GM21737 (cell line): ENCODE results near the gene C17orf67.
"Not testable (repeated sequence)": the region's sequence is repeated elsewhere in the genome, so short reads cannot be mapped to it uniquely, and the experiment has no call there.

ENCODE experiments used
- ATAC-seq: cut with Tn5 transposase; IDR thresholded peaks from one replicate; pipeline ENCODE4 v1.9.1; 2021; ENCODE audit warnings: mild to moderate bottlenecking, moderate library complexity; ENCODE audit not compliant: unreplicated experiment

Gene C17orf67

DNA sequence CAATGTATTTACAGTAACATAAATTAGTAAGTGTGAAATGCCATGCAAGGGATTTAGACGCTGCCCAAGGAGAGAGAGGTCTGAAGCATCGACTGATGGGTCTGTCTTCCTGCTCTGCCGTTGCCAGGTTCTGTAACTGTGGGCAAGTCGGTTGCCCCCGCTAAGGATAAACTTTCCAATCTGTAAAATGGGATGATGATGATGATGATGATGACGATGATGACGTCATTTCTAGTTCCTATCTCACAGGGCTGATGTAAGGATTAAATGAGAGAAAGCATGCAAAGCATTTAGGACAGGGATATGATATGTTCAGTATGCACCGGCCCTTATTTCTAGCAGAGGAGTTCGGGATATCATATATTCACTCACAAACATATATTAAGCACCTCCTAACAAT, 54.8 kb downstream of the C17orf67 start:
- ATAC-seq = no peak

DNA sequence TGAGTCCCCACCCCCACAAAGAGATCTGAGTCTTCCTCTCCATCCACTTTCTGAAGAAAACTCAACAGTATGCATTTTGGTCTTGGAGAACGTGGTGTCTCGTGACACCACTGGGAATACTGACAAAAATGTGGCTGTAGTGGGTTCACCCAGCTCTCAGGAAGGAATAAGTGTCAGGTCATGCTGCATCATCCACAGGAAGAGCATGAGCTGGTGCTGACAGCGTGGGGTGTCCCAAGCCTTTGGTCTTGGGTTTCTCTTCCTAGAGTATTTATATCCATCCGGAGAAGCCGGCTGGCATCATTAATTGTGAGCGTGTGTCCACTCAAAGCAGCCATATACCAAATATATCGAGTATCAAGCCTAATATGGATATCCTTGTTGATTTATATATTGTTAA, 55.9 kb downstream of the C17orf67 start:
- ATAC-seq = no peak

DNA sequence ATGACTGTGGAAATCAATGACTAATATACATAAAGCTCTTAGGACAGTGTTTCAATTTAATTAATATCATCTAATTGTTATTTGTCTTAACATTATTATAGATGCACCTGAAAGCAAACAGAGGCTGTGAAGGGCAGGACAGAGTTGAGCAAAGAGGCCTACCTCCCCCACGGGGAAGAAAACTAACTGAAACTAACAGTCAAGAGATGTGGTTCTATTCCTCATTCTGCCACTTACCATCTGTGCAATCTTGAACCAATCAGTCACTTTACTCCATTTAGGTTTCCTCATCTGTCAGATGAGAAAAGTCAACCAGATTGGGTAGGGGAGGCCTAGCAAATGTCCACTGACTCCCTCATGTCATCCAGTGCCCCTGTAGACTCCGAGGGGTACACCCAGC, 59.1 kb downstream of the C17orf67 start:
- ATAC-seq = no peak

DNA sequence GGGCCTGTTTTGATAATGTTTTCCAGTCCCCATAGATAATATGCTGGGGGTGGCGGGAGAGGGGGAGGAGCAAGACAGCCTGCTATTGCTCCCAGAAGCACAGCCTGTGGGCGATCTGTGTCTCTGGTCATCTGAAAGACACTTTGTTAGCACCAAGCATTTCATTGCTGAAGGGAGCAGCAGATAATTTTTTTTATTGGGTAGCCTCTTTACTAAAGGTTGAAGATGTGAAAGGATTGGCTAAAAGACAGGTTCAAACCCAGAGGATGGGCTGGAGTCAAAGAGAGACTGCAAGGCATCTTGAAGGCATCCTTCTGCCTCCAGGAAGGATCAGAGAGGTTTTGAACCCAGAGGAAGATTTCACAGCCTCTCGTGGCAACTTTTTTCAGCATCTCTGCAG, 60.6 kb downstream of the C17orf67 start:
- no peak for ATAC-seq

DNA sequence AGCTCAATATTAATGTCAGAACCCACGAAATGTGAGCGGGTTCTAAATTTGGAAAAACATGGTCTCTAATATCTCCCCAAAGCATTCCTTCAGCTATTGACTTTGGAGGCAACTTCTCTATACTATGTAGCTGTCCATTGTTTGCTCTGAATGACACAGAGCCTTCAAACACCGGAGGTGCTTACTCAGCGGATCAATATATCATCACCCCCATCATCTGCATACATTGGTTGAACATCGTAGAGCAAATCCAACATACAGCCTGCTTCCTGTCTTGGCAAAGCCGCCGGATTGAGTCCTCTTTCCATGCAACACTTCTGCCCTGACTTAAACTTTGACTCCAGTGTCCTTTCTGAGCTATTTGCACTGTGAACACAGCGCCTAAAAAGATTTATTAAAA, 61.3 kb downstream of the C17orf67 start:
- ATAC-seq = no peak

DNA sequence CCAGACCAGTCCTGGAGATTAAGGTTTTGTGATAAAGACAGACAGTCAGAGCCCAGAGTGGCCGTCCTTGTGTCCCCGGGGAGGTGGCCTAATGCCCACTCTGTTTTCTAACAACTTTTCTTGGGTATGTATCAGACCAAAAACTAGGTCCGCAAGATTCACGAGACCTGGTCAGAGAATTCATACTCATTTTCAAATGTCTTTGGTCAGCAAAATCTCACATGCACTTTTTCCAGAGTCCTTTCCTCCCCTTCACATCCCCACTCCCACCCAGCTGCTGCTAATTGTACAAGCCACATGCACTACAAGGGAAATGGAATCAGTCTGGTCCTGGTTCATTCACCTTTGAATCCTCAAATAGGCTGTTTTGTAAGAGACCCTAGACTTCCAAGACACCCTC, 61.7 kb downstream of the C17orf67 start:
- no peak for ATAC-seq

DNA sequence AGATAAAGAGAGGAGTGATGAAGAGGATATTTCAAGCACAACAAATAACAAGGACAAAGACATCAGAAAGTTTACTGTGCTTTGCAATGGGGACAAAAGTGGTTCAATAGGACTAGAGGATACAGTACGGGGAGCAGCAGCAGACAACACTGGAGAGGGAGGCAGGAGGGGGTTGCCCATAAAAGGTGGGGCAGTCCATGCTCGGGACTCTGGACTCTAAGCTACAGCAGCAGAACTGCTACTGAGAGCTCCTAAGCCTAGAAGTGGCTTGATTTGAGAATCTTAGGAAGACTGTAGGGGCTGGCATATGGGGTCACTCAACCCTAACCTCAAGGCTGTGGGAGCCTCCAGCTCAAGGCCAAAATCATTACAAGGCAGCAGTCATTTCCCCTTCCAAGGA, 62.2 kb downstream of the C17orf67 start:
- no peak for ATAC-seq

DNA sequence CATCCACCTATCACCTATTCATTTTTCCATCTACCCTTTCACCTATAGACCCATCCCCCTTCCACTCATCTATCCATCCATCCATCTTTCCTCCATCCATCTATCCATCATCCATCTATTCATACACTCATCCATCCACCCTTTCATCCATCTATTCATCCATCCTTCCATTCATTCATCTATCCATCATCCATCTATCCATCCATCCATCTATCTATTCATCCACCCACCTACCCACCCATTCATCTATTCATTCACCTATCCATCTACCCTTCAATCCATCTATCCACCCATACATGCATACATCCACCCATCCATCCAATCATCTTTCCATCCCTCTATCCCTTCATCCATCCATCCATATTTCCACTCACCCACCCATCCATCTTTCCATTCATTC, 63.3 kb downstream of the C17orf67 start:
- ATAC-seq = no peak

DNA sequence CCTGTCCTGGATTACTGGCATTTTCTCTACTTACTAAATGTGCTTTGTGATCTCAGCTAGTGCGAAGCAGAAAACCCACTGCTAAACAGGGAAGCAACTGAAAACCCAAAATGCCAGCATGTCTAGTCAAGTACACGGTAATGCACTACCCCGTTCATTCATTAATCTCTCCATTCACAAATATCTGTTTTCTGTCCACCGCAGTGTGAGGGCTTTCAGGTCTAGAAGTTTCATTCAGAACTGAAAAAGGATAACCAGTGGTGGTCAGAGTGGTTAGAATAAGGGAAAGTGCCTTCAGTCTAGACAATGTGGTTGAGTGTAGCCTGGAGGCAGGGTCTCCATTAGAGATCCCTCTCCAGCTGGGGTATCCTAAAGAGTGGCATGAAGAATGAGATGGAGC, 68.3 kb downstream of the C17orf67 start:
- ATAC-seq = no peak

DNA sequence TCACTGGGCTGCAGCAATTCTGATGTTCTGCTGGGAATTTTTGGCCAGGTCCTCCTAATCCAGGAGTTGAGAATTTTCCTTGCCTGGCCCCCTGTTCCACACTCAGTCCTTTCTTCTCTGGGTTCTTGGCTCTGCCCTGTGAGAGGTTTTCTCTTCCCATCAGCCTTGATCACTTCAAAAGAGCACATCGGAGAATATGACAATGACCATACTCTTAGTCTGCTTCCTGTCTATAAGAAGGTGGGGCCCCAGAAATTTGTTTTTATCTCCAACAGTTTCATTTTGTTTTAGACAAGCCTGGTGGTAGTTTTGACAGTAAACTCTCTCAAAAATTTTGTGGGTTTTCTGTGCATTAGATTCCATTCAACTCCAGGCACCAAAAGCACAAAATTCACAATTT, 70.7 kb downstream of the C17orf67 start:
- ATAC-seq = no peak

DNA sequence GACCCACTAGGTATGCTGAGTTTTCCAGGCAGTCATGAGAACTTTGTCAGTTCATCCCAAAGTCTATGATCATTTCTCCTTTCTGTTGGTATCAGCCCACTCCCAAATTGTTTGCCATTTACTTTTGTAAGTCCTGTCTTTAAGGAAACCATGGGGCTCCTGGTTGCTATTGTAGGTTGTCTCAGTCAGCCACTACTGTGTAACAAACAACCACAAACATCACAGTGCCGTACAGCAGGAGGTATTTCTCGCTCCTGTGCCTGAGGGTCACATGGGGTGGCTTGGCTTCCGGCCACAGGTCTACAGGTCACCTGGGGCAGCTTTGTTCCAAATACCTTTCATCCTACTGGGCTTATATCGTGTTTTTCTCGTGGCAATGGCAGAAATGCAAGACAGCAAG, 71.6 kb downstream of the C17orf67 start:
- ATAC-seq = no peak

DNA sequence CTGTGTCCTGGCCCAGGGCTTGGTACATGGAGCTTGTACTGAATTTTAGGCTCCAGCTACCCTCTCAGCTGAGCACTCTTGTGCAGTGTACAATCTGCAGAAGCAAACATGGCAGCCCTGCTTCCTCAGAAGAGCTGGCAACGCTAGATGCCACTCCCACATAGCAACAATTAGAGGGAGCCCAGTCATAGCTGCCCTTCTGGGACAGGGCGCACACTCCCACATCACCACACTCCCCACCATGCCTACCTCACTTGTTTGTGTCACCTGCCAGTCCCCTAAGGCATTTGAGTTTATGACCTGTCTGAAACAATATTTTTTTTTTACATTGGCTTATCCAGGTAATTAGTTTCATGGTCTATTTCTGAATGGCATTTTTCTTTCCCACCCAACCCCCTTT, 72.3 kb downstream of the C17orf67 start:
- no peak for ATAC-seq

DNA sequence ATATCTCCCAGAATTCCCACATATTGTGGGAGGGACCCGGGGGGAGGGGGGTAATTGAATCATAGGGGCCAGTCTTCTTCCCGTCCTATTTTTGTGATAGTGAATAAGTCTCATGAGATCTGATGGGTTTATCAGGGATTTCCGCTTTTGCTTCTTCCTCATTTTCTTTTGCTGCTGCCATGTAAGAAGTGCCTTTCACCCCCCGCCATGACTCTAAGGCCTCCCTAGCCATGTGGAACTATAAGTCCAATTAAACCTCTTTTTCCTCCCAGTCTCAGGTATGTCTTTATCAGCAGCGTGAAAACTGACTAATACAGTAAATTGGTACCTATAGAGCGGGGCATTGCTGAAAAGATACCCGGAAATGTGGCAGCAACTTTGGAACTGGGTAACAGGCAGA, 76.1 kb downstream of the C17orf67 start:
- not testable (repeated sequence) for ATAC-seq

DNA sequence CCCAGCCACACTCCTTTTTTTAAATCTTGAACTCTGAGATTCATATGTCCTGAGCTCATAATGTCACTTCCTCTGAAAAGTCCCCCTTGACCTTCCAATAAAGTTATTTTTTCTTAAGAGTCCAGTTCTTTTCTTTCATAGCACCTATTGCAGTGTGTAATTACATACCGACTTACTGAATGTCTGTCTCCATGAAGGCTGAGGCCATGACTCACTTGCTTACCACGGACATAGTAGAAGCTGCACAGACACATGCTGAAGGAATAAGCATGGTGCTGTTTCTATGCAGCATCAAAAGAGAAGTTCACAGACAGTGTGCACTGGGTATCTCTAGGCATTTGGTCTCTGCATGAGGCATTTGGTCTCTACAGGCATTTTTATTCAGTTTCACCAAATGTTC, 77.2 kb downstream of the C17orf67 start:
- ATAC-seq = no peak

DNA sequence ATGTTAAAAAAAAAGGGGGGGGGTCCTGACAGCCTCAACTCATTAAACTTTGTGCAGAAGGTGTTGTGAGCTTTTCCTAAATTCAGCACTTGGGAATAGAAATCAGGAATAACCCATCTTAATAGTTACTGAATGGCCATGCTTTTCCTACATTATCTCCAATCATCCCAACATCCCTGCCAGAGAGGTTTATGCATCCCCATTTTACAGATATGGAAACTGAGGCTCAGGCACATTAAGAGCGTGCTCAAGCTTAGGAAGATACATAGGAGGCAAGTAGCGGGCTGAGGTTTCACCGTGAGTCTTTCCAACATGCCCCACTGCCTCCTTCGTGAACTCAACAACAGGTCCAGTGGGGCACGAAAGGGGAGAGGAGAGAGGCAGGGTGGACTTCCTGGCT, 78.4 kb downstream of the C17orf67 start:
- no peak for ATAC-seq

DNA sequence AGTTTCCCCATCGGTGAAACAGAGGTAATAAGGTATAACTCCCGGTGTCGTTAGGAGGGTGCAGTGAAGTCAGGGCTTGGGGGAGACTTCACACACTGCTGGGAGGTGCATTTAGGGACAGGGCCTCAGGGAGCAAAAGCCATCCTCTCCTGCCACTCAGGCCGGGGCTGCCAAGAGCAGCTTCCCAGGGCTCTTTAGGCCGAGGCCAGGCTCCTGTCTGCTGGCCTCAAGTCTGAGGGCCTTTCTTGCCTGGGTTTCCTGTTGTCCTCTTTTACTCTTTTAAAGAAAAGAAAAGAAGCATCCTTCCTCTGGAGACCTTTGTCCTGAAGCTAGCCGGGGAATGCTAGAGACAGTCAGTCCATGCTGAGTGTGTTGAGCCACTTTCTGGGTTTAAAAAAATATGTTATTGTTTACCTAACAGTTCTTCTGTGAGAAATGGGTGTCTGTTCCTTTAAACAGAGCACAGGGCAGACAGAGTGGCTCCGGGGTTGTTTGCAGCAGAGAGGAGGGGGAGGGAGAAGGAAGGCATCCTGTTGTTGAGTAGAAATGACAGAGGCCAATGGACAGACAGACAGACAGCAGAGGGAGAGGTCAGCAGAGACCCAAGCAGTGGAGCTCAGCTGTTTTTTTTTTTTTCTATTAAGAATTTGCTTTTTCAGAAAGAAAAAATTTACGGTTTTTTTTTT, 79.1 kb downstream of the C17orf67 start:
- no peak for ATAC-seq

DNA sequence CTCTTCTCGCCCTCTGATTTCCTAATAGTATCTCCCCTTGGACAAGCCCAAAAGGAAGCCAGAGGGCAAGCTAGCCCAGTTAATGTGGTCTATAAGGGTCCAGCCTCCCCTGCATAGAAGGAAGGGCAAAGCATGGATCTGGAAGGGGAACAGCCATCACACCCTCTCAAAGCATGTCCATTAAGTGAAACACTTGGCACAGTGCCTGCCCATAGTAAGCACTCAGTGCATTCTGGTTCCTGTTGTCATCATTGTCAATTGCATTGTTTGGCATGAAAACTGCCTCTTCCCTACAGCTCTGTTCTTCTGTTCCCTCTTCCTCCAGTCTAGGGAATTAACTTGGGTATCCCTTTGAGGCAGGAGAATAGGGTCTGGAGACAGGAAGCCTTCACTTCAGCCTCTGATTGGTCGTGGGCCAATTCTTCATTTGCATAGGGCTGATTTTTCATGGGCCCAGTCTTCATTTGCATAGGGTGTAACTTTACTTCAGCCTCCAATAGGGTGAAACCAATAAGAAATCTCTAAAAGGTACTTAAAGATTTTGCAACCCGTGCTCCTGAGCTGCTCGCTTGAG, 81.4 kb downstream of the C17orf67 start:
- no peak for ATAC-seq

DNA sequence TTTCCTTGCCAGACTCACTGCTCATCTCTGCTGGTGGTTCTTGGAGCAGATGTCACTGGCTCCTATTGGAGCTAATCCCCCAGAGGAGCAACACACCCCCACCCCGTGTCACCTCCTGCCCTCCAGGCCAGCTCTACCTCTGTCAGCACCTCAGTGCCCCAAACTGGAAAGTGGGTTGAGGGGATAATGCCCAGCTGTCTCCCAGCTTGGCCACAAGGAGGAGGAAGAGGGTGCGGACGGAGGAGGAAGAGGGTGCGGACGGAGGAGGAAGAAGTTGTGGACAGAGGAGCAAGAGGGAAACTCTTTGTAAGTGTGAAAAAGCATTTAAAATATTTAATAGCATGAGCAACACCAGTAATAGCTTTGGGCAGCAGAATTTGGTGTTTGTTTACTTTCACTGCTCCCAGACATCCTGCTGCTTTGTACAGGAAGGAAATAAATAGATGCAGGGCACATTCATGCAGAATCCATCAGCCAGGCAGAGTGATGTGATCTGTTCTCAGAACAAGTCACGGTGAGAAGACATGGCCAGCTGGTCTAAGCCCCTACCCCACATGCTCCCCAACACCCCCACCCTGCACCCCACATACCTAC, 82.5 kb downstream of the C17orf67 start:
- ATAC-seq = no peak

DNA sequence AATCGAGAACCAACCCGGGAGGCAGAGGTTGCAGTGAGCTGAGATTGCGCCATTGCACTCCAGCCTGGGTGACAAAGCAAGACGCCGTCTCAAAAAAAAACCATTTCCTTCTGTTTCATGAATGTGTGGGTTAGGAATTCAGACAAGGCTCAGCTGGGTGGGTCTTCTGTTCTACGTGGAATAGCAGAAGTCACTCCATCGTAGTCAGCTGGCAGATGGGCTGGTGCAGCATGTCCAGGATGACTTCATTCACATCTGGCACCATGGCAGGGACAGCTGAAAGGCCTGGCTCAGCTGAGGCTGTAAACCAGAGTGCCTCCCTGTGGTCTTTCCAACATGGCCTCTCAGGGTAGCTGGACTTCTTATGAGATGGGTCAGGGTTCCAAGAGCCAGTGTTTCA, 89.0 kb downstream of the C17orf67 start:
- no peak for ATAC-seq

DNA sequence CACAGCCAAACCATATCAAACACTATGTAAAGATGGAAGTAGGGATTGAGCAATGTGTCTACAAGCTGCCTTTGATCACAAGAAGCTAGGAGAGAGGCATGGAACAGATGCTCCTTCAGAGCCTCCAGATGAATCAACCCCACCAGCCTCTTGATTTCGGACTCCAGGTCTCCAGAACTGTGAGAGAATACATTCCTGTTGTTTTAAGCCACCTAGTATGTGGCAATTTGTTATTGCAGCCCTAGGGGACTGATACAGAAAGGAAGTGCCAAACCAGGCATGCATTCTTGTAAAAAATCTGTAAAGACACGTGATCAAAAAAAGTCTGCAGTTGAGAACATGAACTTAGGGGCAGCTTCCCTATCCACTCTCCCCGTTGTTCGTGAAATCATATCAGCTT, 91.1 kb downstream of the C17orf67 start:
- ATAC-seq = no peak
